ENCODE results near the gene GTF3C1. TPM values are rescaled to one million over a fixed set of nuclear protein-coding genes. Genes with fewer than 3 reads are reported as not detected.

GTF3C1 gene
- total RNA-seq, 3 donors from 2014 or later, result 31.2 to 44.6 (median 37.4) TPM

GRCh38 chr16:27596411-27596810, 46.7 kb upstream of the GTF3C1 start:
- no peak for DNase-seq (ENCODE audit: low spot score in 2 of 2)
- Histone ChIP-seq H3K36me3 (no peaks in the 10 kb centered on the region), H3K4me3 (no peak overlapping the region), H3K4me1 (no peaks in the 10 kb centered on the region), H3K27me3 (no peaks in the 10 kb centered on the region), H3K27ac (no peak overlapping the region), H3K9me3 (no peaks in the 10 kb centered on the region)
- intact Hi-C loops (cut with DNase I; ENCODE audit: low total_unique reads), result loop anchor here (2.0 kb wide), 1 partner anchor 78 kb away; no protein-coding TSS in a partner anchor
- TF ChIP-seq CTCF (IDR thresholded peaks at IDR 0.05), result no peak

DNA sequence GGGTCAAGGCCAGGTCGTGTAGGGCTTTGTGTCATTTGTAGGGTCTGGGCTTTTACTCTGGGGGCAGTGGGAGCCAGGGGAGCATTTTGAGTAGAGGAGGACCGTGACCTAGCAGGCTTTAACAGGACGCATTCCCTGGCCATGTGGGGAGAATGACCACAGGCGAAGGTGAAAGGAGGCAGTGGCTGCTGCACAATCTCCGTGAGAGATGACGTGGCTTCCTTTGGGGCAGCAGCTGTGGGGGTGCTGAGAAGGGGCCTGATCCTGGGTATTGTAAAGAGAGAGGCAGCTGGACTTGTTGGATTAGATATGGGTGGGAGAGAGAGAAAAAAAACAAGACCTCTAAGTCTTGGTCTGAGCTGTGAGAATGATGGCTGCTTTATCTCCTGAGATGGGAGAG, 46.3 kb upstream of the GTF3C1 start:
- H3K27ac ChIP-seq, result no peak overlapping the region
- H3K4me1 ChIP-seq, result no peaks in the 10 kb centered on the region
- intact Hi-C loops (cut with DNase I; ENCODE audit: low total_unique reads), result loop anchor here (2.0 kb wide), 1 partner anchor 77 kb away; no protein-coding TSS in a partner anchor
- TF ChIP-seq POLR2AphosphoS5 (IDR thresholded peaks at IDR 0.05), result no peak
- TF ChIP-seq POLR2A (IDR thresholded peaks at IDR 0.05), result no peak
- no peak for TF ChIP-seq CTCF (IDR thresholded peaks at IDR 0.05)
- H3K9me3 ChIP-seq, result no peaks in the 10 kb centered on the region
- no peak overlapping the region for H3K4me3 ChIP-seq
- DNase-seq (ENCODE audit: low spot score in 2 of 2), result no peak
- no peaks in the 10 kb centered on the region for H3K36me3 ChIP-seq
- no peaks in the 10 kb centered on the region for H3K27me3 ChIP-seq

GRCh38 chr16:27595475-27595874, 45.8 kb upstream of the GTF3C1 start:
- no peak overlapping the region for H3K27ac ChIP-seq
- H3K4me3 ChIP-seq, result no peak overlapping the region
- H3K27me3 ChIP-seq, result no peaks in the 10 kb centered on the region
- no peaks in the 10 kb centered on the region for H3K4me1 ChIP-seq
- intact Hi-C loops (cut with DNase I; ENCODE audit: low total_unique reads), result no loop called here
- no peaks in the 10 kb centered on the region for H3K9me3 ChIP-seq
- no peak for DNase-seq (ENCODE audit: low spot score in 2 of 2)
- TF ChIP-seq POLR2A (IDR thresholded peaks at IDR 0.05) (no peak), CTCF (IDR thresholded peaks at IDR 0.05) (no peak), POLR2AphosphoS5 (IDR thresholded peaks at IDR 0.05) (no peak)
- no peaks in the 10 kb centered on the region for H3K36me3 ChIP-seq

- peaks cover 0 to 6% of the 10 kb centered on the region in 2 donors for H3K9me3 ChIP-seq
- H3K27me3 ChIP-seq, result no peaks in the 10 kb centered on the region
- no peak overlapping the region for H3K4me3 ChIP-seq
- intact Hi-C loops (cut with DNase I; ENCODE audit: low total_unique reads), result no loop called here
- H3K27ac ChIP-seq, result no peak overlapping the region
- no peaks in the 10 kb centered on the region for H3K36me3 ChIP-seq
- TF ChIP-seq CTCF (IDR thresholded peaks at IDR 0.05) (no peak), POLR2A (IDR thresholded peaks at IDR 0.05) (no peak), POLR2AphosphoS5 (IDR thresholded peaks at IDR 0.05) (no peak)
- DNase-seq (ENCODE audit: low spot score in 2 of 2), result no peak
- no peaks in the 10 kb centered on the region for H3K4me1 ChIP-seq
Observed at GRCh38 chr16:27591837-27592236, 42.1 kb upstream of the GTF3C1 start.

DNA sequence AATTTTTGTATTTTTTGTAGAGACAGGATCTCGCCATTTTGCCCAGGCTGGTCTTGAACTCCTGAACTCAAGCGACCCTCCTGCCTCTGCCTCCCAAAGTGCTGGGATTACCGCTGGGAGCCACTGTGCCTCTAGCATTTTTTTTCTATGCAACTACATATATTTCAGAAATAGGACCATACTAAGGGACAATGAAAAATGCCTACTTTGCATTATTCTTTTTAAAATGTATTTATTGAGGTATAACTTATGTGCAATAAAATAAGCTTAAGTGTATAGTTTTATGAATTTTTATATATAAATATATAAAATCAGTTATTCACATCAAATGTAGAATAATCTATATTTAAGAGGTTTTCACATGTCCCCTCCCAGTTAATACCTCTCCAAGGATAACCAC, 38.3 kb upstream of the GTF3C1 start:
- peaks cover 0 to 6% of the 10 kb centered on the region in 2 donors for H3K9me3 ChIP-seq
- no peak overlapping the region for H3K27ac ChIP-seq
- no peaks in the 10 kb centered on the region for H3K4me1 ChIP-seq
- H3K27me3 ChIP-seq, result no peaks in the 10 kb centered on the region
- DNase-seq (ENCODE audit: low spot score in 2 of 2), result no peak
- no peak overlapping the region for H3K4me3 ChIP-seq
- intact Hi-C loops (cut with DNase I; ENCODE audit: low total_unique reads), result no loop called here
- no peaks in the 10 kb centered on the region for H3K36me3 ChIP-seq
- no peak for TF ChIP-seq CTCF (IDR thresholded peaks at IDR 0.05)
- TF ChIP-seq POLR2AphosphoS5 (IDR thresholded peaks at IDR 0.05), result no peak
- TF ChIP-seq POLR2A (IDR thresholded peaks at IDR 0.05), result no peak

Data from breast epithelium (tissue), 4 donors.